WI38 (cell line): ENCODE data around the gene SDK2.
"Not testable (repeated sequence)": the region's sequence is repeated elsewhere in the genome, so short reads cannot be mapped to it uniquely, and the experiment has no call there.

Experiments
- H3K4me3 ChIP-seq: 2 replicates; pipeline ENCODE4 v1.5.1; 2011; ENCODE audit warnings: low read depth, mild to moderate bottlenecking, control low read depth, low read length
- TF ChIP-seq, protein P1 (sequence below): IDR thresholded peaks from 2 replicates; pipeline ENCODE4 v1.5.1; 2012; ENCODE audit warnings: low read depth, mild to moderate bottlenecking, control low read depth, low read length

The SDK2 gene

DNA sequence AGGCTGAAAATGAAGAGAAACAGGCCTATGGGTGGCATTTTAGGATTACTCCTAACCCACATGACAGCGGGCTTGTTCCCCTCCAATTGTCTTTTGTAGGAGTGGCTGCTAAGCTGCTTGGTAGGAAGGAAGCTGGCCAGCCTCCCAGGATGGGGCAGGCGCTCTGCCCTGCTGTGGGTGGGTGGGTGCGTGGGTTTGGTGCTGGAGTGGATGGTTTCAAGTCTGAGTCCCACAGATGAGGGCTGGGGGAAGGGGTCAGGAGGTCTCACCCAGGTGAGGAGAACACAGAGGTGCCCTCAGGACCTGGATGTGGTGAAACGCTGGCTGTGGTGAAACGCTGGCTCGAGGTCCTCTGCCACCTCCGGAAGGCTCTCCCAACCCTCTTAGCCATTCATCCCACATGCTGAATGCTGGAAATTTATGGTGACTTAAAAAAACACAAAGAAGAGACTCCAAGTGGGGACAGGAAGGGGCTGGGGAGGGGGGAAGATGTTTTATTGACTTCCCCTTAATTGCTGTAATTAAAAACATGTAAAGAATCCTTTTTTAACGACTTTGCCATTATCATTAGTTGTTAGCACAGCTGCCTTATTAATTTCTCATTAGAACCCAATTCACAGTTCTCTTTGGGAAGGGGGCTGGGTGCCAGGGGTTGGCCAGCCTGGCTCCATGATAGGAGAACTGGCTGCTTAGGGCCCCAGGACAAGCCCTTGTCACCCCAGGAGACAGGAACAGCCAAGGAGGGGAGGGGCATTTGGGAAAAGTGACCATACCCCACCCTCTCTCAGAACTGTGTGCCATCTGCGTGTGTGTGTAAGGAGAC is 178.9 kb downstream of the SDK2 start:
- TF ChIP-seq, protein P1, sequence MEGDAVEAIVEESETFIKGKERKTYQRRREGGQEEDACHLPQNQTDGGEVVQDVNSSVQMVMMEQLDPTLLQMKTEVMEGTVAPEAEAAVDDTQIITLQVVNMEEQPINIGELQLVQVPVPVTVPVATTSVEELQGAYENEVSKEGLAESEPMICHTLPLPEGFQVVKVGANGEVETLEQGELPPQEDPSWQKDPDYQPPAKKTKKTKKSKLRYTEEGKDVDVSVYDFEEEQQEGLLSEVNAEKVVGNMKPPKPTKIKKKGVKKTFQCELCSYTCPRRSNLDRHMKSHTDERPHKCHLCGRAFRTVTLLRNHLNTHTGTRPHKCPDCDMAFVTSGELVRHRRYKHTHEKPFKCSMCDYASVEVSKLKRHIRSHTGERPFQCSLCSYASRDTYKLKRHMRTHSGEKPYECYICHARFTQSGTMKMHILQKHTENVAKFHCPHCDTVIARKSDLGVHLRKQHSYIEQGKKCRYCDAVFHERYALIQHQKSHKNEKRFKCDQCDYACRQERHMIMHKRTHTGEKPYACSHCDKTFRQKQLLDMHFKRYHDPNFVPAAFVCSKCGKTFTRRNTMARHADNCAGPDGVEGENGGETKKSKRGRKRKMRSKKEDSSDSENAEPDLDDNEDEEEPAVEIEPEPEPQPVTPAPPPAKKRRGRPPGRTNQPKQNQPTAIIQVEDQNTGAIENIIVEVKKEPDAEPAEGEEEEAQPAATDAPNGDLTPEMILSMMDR: no peak

DNA sequence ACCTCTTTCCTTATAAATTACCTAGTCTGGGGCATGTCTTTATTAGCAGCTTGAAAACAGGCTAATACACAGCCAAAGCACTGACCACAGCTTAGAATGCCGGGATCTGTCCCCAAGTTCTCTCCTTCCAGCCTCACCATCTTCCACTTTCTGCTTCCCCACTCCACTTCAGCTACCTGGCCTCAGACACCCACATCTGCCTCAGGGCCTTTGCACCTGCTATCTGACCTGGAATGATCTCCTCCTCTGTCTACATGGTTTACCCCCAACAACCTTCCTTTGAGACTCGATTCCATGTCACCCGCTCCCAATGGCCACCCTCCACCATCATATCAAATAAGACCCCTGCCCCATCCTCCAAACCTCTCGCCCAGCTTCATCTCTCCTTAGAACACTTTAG is 179.8 kb downstream of the SDK2 start:
- H3K4me3 ChIP-seq: no peak overlapping the region
- TF ChIP-seq, protein P1: no peak

More for the DNA sequence above, 178.9 kb downstream of the SDK2 start:
- no peak overlapping the region for H3K4me3 ChIP-seq

DNA sequence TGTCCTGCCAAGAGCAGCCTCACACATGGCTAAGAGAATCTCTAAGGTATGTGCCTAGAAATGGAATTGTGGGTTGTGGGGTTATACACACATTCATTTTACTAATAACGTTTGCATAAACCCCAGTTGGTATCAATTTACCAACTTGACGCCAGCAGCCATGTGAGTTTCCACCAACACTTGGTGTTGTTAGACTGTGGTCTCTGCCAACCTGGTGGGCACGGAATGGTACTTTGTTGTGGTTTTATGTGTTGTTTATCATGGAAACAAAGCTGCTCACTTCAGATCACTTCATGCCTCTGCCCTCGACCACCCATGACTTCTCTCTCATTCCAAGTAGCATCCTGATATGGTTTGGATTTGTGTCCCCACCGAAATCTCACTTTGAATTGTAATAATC is 180.4 kb downstream of the SDK2 start:
- no peak overlapping the region for H3K4me3 ChIP-seq
- TF ChIP-seq, protein P1: no peak

DNA sequence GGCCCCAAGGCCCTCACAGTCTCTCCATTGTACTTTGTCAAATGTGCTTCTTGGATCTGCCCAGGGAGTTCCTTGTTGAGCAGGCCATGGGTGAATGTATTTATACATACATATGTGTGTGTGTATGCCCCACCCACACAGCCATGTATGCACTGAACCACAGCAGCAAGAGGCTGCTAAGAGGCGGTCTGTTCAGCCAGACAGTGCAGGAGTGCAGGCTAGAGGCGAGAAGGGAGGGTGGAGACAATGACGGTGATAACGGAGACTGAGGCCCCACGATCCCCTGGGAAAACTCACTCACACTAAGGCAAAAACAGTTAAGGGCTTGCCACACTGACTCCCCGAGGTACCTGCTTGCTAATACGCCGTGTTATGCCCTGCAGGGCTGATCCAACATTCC is 181.4 kb downstream of the SDK2 start:
- TF ChIP-seq, protein P1: no peak

DNA sequence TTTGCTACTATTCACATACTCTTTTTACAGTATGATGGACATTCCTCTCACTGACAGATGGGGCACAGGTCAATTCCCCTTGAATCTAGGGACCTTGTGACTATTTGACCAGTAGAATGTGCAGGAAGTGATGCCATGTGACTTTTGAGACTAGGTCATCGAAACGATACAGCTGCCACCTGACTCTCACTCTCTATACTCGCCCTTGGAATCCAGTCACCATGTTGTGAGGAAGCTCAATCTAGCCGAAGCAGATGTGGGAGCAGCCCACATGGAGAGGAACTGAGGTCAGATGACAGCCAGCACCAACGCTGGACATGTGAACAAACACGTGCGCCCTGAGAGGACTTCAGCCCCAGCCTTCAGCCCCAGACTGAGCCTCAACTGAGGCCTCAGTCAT is 184.3 kb downstream of the SDK2 start:
- no peak overlapping the region for H3K4me3 ChIP-seq
- TF ChIP-seq, protein P1: no peak

More for the DNA sequence above, 181.4 kb downstream of the SDK2 start:
- no peak overlapping the region for H3K4me3 ChIP-seq

DNA sequence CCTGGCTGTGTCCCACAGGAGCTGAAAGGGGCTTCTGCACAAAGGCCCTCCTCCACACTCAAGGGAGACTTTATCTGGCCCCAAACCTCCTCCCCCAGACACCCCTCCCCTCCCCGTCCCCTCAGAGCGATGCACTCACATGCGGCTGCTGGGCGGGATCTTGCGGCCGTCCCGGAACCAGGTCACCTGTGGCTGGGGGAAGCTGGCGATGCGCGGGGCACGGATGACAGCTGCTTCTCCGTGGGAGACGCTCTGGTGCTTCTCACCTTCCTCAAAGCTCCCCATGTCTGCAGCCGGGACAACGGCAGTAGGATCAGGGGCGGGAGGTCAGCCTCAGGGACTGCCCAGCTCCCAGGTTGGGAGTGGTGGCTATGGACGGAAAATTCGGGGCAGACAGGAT is 188.5 kb downstream of the SDK2 start:
- TF ChIP-seq, protein P1: no peak

DNA sequence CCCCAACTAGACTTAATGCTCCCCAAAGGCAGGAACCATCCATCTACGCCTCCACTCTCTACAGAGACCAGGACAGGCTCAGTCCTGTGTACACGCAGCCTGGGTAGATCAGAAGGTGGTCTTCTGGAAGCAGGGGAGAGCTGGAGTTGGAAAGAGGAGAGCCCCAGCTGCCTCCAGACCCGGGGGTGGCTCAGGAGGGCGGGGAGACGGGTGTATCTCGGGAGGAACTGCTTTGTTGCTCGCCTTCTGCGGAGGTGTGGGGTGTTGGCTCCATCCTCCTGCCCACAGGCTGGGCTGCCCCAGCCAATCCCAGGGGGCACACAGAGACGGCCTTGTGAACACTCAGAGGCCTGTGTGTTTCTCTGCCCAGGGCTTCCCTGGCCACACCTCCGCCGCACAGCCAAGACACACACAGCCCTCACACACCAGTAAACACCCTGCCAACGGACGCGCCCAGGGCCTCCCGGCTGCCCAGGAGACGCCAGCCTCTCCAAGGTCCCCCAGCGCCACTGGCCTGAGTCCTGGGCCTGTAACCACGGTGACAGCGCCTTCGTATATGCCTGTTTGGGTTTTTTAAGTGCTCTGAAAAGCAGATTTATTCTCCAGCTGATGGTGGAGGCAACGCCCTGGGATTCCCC is 189.1 kb downstream of the SDK2 start:
- H3K4me3 ChIP-seq: no peak overlapping the region
- TF ChIP-seq, protein P1: no peak

More for the DNA sequence above, 188.5 kb downstream of the SDK2 start:
- H3K4me3 ChIP-seq: no peak overlapping the region

DNA sequence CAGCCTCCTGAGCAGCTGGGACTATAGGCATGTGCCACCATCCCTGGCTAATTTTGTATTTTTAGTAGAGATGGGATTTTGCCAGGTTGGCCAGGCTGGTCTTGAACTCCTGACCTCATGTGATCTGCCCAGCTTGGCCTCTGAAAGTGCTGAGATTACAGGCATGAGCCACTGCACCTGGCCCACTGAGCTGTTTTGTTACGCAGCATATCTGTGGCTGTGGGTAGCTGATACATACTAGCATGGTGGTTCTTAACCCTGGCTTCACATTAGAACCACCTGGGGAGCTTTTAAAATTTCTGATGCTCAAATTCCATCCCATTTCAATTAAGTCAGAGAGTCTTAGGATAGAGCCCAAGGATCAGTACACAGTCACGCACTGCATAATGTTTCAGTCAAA is 190.8 kb downstream of the SDK2 start:
- not testable (repeated sequence) for H3K4me3 ChIP-seq
